Psoas muscle (tissue), 8 donors: ENCODE measurements around the gene PLOD1. TPM values are rescaled to one million over a fixed set of nuclear protein-coding genes. Genes with fewer than 3 reads are reported as not detected.

Experiments
- ATAC-seq, 4 donors: fragments of 200-7000 bp; cut with Tn5 transposase; one replicate each; pipeline ENCODE4 v1.9.1; 2020; ENCODE audit warnings: moderate library complexity in 3 of 4, mild to moderate bottlenecking in 2 of 4
- DNase-seq, 2 donors: peaks; one replicate each; pipeline ENCODE4 v3.0.0-alpha.2; 2020
- H3K27ac ChIP-seq: fragments of 200-600 bp; one replicate; pipeline ENCODE4 v1.8.0; 2022
- H3K27me3 ChIP-seq, 3 donors: fragments of 200-600 bp in 1 of 3; one replicate each; pipeline versions ENCODE4 v1.6.1 to v1.8.0; 2013 to 2022; ENCODE audit warnings: low read length in 2 of 3, mild to moderate bottlenecking in 2 of 3, moderate library complexity in 1 of 3; ENCODE audit not compliant: insufficient read depth in 3 of 3
- H3K36me3 ChIP-seq, 2 donors: fragments of 200-600 bp in 1 of 2; one replicate each; pipeline versions ENCODE4 v1.6.1 to v1.8.0; 2013 to 2022; ENCODE audit warnings: low read depth in 1 of 2, mild to moderate bottlenecking in 1 of 2, moderate library complexity in 1 of 2; ENCODE audit not compliant: insufficient read depth in 1 of 2
- H3K4me1 ChIP-seq: fragments of 200-600 bp; one replicate; pipeline ENCODE4 v1.8.0; 2022
- H3K4me3 ChIP-seq: fragments of 200-600 bp; one replicate; pipeline ENCODE4 v1.8.0; 2022; ENCODE audit warnings: mild to moderate bottlenecking
- H3K9me3 ChIP-seq: fragments of 200-600 bp; one replicate; pipeline ENCODE4 v1.8.0; 2022
- CTCF ChIP-seq: fragments of 200-600 bp; IDR thresholded peaks from one replicate; pipeline ENCODE4 v1.8.0; 2022; ENCODE audit warnings: antibody characterized with exemption
- whole genome bisulfite sequencing, 3 donors: extraction: QIAGEN DNeasy Blood & Tissue Kit; methylation state at CpG; one replicate each; pipeline versions ENCODE4 v1.1.6 to v1.1.7; 2013; 5-methylcytosine and 5-hydroxymethylcytosine counted together
- intact Hi-C, 2 donors: fragments of 100-400 bp; cut with DNase I; formaldehyde crosslinking; loops; one replicate each; pipeline versions ENCODE4 v1.11.0 to v1.14.2; 2022
- polyA plus RNA-seq, 3 donors: library from polyadenylated mRNA; stranded (reverse); fragments of 200-250 nt; gene quantifications; one replicate each; pipeline ENCODE4 v1.2.3, GENCODE V29; 2013
- total RNA-seq, 4 donors: library from RNA; stranded (reverse); fragmentation: NEBNext Ultra II Directional in 2 of 4; extraction: Animal tissue kit (Norgen Biotek cat#: 25700) in 2 of 4; gene quantifications; one replicate each; pipeline versions ENCODE4 v1.2.1 to v1.2.4, GENCODE V29; 2021 to 2023
- donor health status: healthy with polysubstance abuse.
- donor health status: DM: no; HTN: no; CAD: no; lungs with moderate emphysema.
- donor health status: Bipolar disorder and iron deficiency.
- donor health status: healthy.
- donor health status: DM: yes; HTN: yes; CAD: no.
- donor health status: DM: no; HTN: no; CAD: no.
- donor health status: DM: no; HTN: no; CAD: no.
- donor health status: DM: yes; HTN: yes; CAD: no.

Gene PLOD1
- total and polyA plus RNA-seq, 7 donors: 25.1 to 52.3 (median 36.3) TPM

DNA sequence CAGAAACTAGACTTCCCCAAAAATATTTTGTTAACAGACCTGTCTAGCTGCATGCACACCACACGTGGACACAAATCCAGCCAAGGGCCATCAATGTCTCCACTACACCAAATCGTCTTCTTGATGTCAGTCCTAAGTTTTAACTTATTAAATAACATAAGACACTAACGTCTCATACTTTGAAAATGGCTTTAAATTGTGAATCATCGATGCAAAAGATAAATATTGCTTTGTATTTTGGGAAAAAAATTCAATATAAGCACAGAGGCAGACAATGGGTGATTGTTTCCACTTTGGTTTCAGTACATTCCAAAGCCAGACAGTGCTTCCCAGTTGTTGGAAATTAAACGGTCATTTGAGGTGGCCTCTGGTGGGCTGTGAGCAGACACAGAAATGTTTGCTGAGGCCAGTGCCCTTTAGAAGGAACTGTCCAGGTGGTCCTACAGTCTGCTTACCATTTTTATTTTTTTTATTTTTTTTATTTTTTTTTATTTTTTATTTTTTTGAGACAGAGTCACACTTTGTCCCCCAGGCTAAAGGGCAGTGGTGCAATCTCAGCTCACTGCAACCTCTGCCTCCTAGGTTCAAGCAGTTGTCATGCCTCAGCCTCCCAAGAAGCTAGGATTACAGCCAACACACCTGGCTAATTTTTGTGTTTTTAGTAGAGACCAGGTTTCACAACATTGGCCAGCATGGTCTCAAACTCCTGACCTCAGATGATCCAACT lies 6.5 kb upstream of the PLOD1 start:
- no peak for DNase-seq
- Histone ChIP-seq H3K4me1 (peaks cover 57% of the 10 kb centered on the region), H3K27me3 (no peaks in the 10 kb centered on the region), H3K27ac (peak overlapping the region; percentile 25), H3K36me3 (peaks cover 0 to 4% of the 10 kb centered on the region in 2 donors), H3K9me3 (no peaks in the 10 kb centered on the region), H3K4me3 (no peak overlapping the region)
- 27 to 45% (median 29%) methylated on average over 5 of the region's 5 CpGs for WGBS, 3 donors
- TF ChIP-seq CTCF: no peak
- ATAC-seq: no peak
- intact Hi-C loops: no loop called here

DNA sequence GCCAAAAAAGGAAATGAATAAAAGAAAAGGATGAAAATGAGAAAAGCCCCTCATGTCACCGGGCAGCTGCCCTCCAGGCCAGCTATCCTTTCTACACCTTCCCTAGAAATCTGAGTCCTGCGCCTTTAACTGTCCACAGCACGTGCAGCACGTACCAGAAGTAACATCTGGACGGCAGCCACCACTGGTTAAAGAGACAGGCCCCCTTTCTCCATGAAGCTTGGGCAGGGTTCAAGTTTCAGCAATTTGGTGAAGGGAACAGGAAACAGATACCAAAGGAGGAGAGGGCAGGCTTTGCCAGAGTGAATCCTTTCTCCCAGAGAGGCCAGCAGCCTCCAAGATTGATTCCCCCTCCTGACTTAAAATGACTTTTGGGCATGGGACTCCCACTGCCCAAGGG lies 4.7 kb upstream of the PLOD1 start:
- peak overlapping the region; percentile 41 for H3K4me3 ChIP-seq
- no peaks in the 10 kb centered on the region for H3K27me3 ChIP-seq
- H3K27ac ChIP-seq: peak overlapping the region; percentile 78
- no peak for TF ChIP-seq CTCF
- DNase-seq: peak; percentile 76 to 83
- no peaks in the 10 kb centered on the region for H3K36me3 ChIP-seq
- ATAC-seq: peak in 3 of 4 donors; percentile 41 to 53 (median 43)
- H3K9me3 ChIP-seq: no peaks in the 10 kb centered on the region
- intact Hi-C loops: loop anchor here in 1 of 2 donors (5.0 kb wide), 1 partner anchor 37 kb away; no protein-coding TSS in a partner anchor
- 1 to 3% (median 2%) methylated on average over 5 of the region's 5 CpGs for WGBS, 3 donors
- H3K4me1 ChIP-seq: peaks cover 39% of the 10 kb centered on the region

- Histone ChIP-seq H3K4me3 (no peak overlapping the region), H3K9me3 (no peaks in the 10 kb centered on the region), H3K27ac (peak overlapping the region; percentile 78), H3K36me3 (no peaks in the 10 kb centered on the region), H3K4me1 (peaks cover 41% of the 10 kb centered on the region), H3K27me3 (no peaks in the 10 kb centered on the region)
- no peak for TF ChIP-seq CTCF
- 39 to 42% (median 41%) methylated on average over 7 of the region's 7 CpGs for WGBS, 3 donors
- intact Hi-C loops: loop anchor here in 1 of 2 donors (5.0 kb wide), 1 partner anchor 36 kb away; no protein-coding TSS in a partner anchor
- no peak for ATAC-seq
- no peak for DNase-seq
Measured at GRCh38 chr1:11930571-11931445, 3.7 kb upstream of the PLOD1 start.

GRCh38 chr1:11931845-11932244 lies 2.7 kb upstream of the PLOD1 start:
- no peak for ATAC-seq

More at GRCh38 chr1:11931845-11932244, 2.7 kb upstream of the PLOD1 start:
- DNase-seq: no peak
- peak overlapping the region; percentile 78 for H3K27ac ChIP-seq
- no peak for TF ChIP-seq CTCF
- WGBS, 3 donors: 77 to 90% (median 78%) methylated on average over 10 of the region's 10 CpGs
- H3K9me3 ChIP-seq: no peaks in the 10 kb centered on the region
- no peaks in the 10 kb centered on the region for H3K27me3 ChIP-seq
- H3K4me3 ChIP-seq: no peak overlapping the region
- intact Hi-C loops: loop anchor here in 1 of 2 donors (5.0 kb wide), 1 partner anchor 35 kb away; no protein-coding TSS in a partner anchor
- H3K36me3 ChIP-seq: no peaks in the 10 kb centered on the region
- peaks cover 46% of the 10 kb centered on the region for H3K4me1 ChIP-seq
